GM10266 (cell line): ENCODE data around the gene FOXP2.

Source experiments
- DNase-seq: peaks from one replicate; pipeline ENCODE4 v3.0.0; 2012; ENCODE audit errors: extremely low spot score
- CTCF ChIP-seq: IDR thresholded peaks from 2 replicates; pipeline ENCODE4 v1.5.1; 2012; ENCODE audit warnings: mild to moderate bottlenecking, low read depth; ENCODE audit not compliant: control insufficient read depth, insufficient read depth; ENCODE audit errors: missing control alignments

Gene FOXP2

GRCh38 chr7:114444196-114444595 lies 29.6 kb downstream of the FOXP2 start:
- TF ChIP-seq CTCF, result no peak
- DNase-seq, result no peak

GRCh38 chr7:114450431-114450830 lies 35.8 kb downstream of the FOXP2 start:
- TF ChIP-seq CTCF, result no peak
- no peak for DNase-seq

GRCh38 chr7:114459574-114459973 lies 45.0 kb downstream of the FOXP2 start:
- no peak for DNase-seq
- TF ChIP-seq CTCF, result no peak

GRCh38 chr7:114460021-114460420 lies 45.4 kb downstream of the FOXP2 start:
- no peak for TF ChIP-seq CTCF
- no peak for DNase-seq

GRCh38 chr7:114466917-114467316 lies 52.3 kb downstream of the FOXP2 start:
- no peak for DNase-seq
- TF ChIP-seq CTCF, result no peak

- DNase-seq, result no peak
- no peak for TF ChIP-seq CTCF
Observed at GRCh38 chr7:114468844-114469243, 54.2 kb downstream of the FOXP2 start.

- no peak for TF ChIP-seq CTCF
- DNase-seq, result no peak
Observed at GRCh38 chr7:114472896-114473512, 58.4 kb downstream of the FOXP2 start.
